ENCODE measurements around the gene MRPL32.

DNA sequence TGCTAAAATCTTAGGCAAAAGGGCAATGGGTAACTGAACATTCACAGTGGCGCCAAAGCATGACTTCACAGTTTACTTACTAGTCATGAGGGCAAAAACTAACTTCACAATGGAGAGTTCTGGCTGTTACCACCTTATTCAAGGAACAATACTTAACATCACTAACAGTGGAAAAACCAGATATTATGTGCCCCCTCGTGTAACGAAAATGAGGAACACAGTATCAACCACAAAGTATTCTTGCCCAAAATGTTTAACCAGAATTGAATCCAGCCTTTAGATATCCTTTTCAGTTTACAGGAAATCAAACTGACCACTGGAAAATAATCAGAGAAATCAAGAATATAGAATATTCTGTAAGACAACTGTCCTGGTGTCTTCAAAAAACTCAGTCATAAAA, 29.8 kb upstream of the MRPL32 start:
- TF ChIP-seq, protein P1, sequence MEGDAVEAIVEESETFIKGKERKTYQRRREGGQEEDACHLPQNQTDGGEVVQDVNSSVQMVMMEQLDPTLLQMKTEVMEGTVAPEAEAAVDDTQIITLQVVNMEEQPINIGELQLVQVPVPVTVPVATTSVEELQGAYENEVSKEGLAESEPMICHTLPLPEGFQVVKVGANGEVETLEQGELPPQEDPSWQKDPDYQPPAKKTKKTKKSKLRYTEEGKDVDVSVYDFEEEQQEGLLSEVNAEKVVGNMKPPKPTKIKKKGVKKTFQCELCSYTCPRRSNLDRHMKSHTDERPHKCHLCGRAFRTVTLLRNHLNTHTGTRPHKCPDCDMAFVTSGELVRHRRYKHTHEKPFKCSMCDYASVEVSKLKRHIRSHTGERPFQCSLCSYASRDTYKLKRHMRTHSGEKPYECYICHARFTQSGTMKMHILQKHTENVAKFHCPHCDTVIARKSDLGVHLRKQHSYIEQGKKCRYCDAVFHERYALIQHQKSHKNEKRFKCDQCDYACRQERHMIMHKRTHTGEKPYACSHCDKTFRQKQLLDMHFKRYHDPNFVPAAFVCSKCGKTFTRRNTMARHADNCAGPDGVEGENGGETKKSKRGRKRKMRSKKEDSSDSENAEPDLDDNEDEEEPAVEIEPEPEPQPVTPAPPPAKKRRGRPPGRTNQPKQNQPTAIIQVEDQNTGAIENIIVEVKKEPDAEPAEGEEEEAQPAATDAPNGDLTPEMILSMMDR (IDR thresholded peaks at IDR 0.05), result no peak
- no peak for TF ChIP-seq POLR2A (IDR thresholded peaks at IDR 0.05)
